H1 (cell line): ENCODE measurements around the gene ACY1. TPM values are rescaled to one million over a fixed set of nuclear protein-coding genes. Genes with fewer than 3 reads are reported as not detected.
A peak's percentile ranks its signal among the peaks of the same experiment; 100 is the strongest.

ENCODE experiments used
- CTCF ChIA-PET: fragments of 300-600 bp; sonication (Branson Sonifier 250); formaldehyde crosslinking; loops from one replicate; lab custom pipeline; 2021; ENCODE audit not compliant: partially characterized antibody; lab: Charles Lee
- POLR2A ChIA-PET: fragments of 300-600 bp; sonication (Branson Sonifier 250); formaldehyde crosslinking; loops from one replicate; lab custom pipeline; 2021; ENCODE audit warnings: inconsistent platforms; ENCODE audit not compliant: partially characterized antibody; lab: Charles Lee
- DNase-seq, 2 experiments: peaks; one replicate each; pipeline versions ENCODE4 v3.0.0 to v3.0.0-alpha.2; 2010 to 2022; ENCODE audit warnings: low spot score in 2 of 2, low read depth in 1 of 2, mixed read lengths in 1 of 2
- FAIRE-seq: peaks from 2 replicates; lab custom pipeline; 2011; peaks lifted over from hg19 to GRCh38; lab: Jason Lieb, UNC
- H2AFZ ChIP-seq: 2 replicates; pipeline ENCODE4 v1.8.1; 2012; ENCODE audit warnings: low read length, inconsistent platforms
- H2AK5ac ChIP-seq: 2 replicates; pipeline ENCODE4 v1.6.1; 2013; ENCODE audit warnings: low read depth, low read length
- H2BK120ac ChIP-seq: replicated peaks from 2 replicates; pipeline ENCODE3; 2013; ENCODE audit warnings: low read depth, low read length, inconsistent platforms
- H2BK12ac ChIP-seq: 2 replicates; pipeline ENCODE4 v1.6.1; 2013; ENCODE audit warnings: low read depth, low read length
- H2BK15ac ChIP-seq: 2 replicates; pipeline ENCODE4 v1.6.1; 2013; ENCODE audit warnings: low read length
- H2BK20ac ChIP-seq: 2 replicates; pipeline ENCODE4 v1.6.1; 2013; ENCODE audit warnings: low read length
- H2BK5ac ChIP-seq: 2 replicates; pipeline ENCODE4 v1.6.1; 2013; ENCODE audit warnings: low read depth, low read length
- H3K14ac ChIP-seq: 2 replicates; pipeline ENCODE4 v1.6.1; 2013; ENCODE audit warnings: inconsistent platforms; ENCODE audit not compliant: insufficient read length
- H3K18ac ChIP-seq: 2 replicates; pipeline ENCODE4 v1.6.1; 2013; ENCODE audit warnings: low read length; ENCODE audit errors: extremely low read depth
- H3K23ac ChIP-seq: 2 replicates; pipeline ENCODE4 v1.6.1; 2013; ENCODE audit warnings: inconsistent platforms; ENCODE audit not compliant: insufficient read length
- H3K23me2 ChIP-seq: 2 replicates; pipeline ENCODE4 v1.6.1; 2013; ENCODE audit warnings: low read depth, low read length
- H3K27ac ChIP-seq: 2 replicates; pipeline ENCODE4 v1.6.1; 2011; ENCODE audit warnings: low read depth, low read length, inconsistent platforms
- H3K27me3 ChIP-seq, 4 experiments: replicated peaks in 1 of 4; 1 replicate in 1 of 4; 2 replicates in 3 of 4; pipeline versions ENCODE4 v1.6.1 to v1.8.1; 2011 to 2013; ENCODE audit warnings: low read length in 3 of 4, mild to moderate bottlenecking in 3 of 4, inconsistent platforms in 2 of 4, mixed read lengths in 2 of 4, moderate library complexity in 1 of 4; ENCODE audit not compliant: control insufficient read depth in 3 of 4, insufficient read depth in 3 of 4; ENCODE audit errors: extremely low read depth in 1 of 4
- H3K36me3 ChIP-seq, 4 experiments: 2 replicates each; pipeline versions ENCODE4 v1.6.1 to v1.8.1; 2011 to 2013; ENCODE audit warnings: mild to moderate bottlenecking in 4 of 4, low read length in 3 of 4, moderate library complexity in 2 of 4, control low read depth in 1 of 4, inconsistent platforms in 1 of 4; ENCODE audit not compliant: insufficient read depth in 4 of 4, control insufficient read depth in 2 of 4
- H3K4ac ChIP-seq: replicated peaks from 2 replicates; pipeline ENCODE3; 2013; ENCODE audit warnings: low read length, low read depth, mixed read lengths, inconsistent platforms; ENCODE audit not compliant: insufficient read length
- H3K4me1 ChIP-seq, 4 experiments: replicated peaks in 1 of 4; 1 replicate in 1 of 4; 2 replicates in 3 of 4; pipeline versions ENCODE4 v1.6.1 to v1.8.1; 2011 to 2013; ENCODE audit warnings: low read length in 3 of 4, inconsistent platforms in 2 of 4, mixed read lengths in 1 of 4; ENCODE audit not compliant: insufficient read depth in 4 of 4, control insufficient read depth in 3 of 4
- H3K4me2 ChIP-seq, 2 experiments: 2 replicates each; pipeline versions ENCODE4 v1.6.1 to v1.8.1; 2011 to 2013; ENCODE audit warnings: low read depth in 2 of 2, low read length in 2 of 2, control low read depth in 1 of 2, inconsistent platforms in 1 of 2, mild to moderate bottlenecking in 1 of 2; ENCODE audit not compliant: insufficient read depth in 1 of 2
- H3K4me3 ChIP-seq, 4 experiments: fragments of 200-600, 300-600 bp in 1 of 4; sonication (generic), shearing (Covaris generic), sonication (Bioruptor Twin) in 1 of 4; 2 replicates each; pipeline versions ENCODE4 v1.5.1 to v1.8.1; 2011 to 2016; ENCODE audit warnings: low read length in 4 of 4, low read depth in 3 of 4, control low read depth in 2 of 4, inconsistent platforms in 2 of 4, mild to moderate bottlenecking in 2 of 4, mixed read lengths in 1 of 4, moderate library complexity in 1 of 4; ENCODE audit not compliant: insufficient read depth in 2 of 4; ENCODE audit errors: extremely low read depth in 1 of 4
- H3K56ac ChIP-seq: replicated peaks from 2 replicates; pipeline ENCODE3; 2013; ENCODE audit warnings: low read depth, mild to moderate bottlenecking, mixed read lengths, low read length, inconsistent platforms; ENCODE audit not compliant: insufficient read length
- H3K79me1 ChIP-seq: 2 replicates; pipeline ENCODE4 v1.6.1; 2013; ENCODE audit warnings: low read depth, low read length, control low read depth
- H3K79me2 ChIP-seq, 2 experiments: 2 replicates each; pipeline versions ENCODE4 v1.6.1 to v1.8.1; 2012 to 2013; ENCODE audit warnings: low read length in 2 of 2, mild to moderate bottlenecking in 2 of 2, inconsistent platforms in 1 of 2; ENCODE audit not compliant: insufficient read depth in 2 of 2, control insufficient read depth in 1 of 2
- H3K9ac ChIP-seq, 4 experiments: replicated peaks in 1 of 4; 1 replicate in 1 of 4; 2 replicates in 3 of 4; pipeline versions ENCODE4 v1.6.1 to v1.8.1; 2011 to 2013; ENCODE audit warnings: low read depth in 3 of 4, low read length in 3 of 4, control low read depth in 2 of 4, mild to moderate bottlenecking in 2 of 4, moderate library complexity in 2 of 4, inconsistent platforms in 1 of 4; ENCODE audit errors: extremely low read depth in 1 of 4
- H3K9me3 ChIP-seq, 2 experiments: 2 replicates each; pipeline versions ENCODE4 v1.6.1 to v1.8.1; 2012 to 2013; ENCODE audit warnings: mild to moderate bottlenecking in 2 of 2, moderate library complexity in 2 of 2, control low read depth in 1 of 2, inconsistent platforms in 1 of 2, low read depth in 1 of 2, low read length in 1 of 2, mixed read lengths in 1 of 2; ENCODE audit not compliant: insufficient read depth in 2 of 2
- H4K20me1 ChIP-seq, 2 experiments: replicated peaks in 1 of 2; 2 replicates each; pipeline versions ENCODE3 to v1.8.1; 2011 to 2013; ENCODE audit warnings: inconsistent platforms in 2 of 2, low read length in 2 of 2, mild to moderate bottlenecking in 1 of 2; ENCODE audit not compliant: insufficient read depth in 2 of 2, control insufficient read depth in 1 of 2
- H4K5ac ChIP-seq: 2 replicates; pipeline ENCODE4 v1.6.1; 2013; ENCODE audit warnings: low read length, low read depth, mixed read lengths, inconsistent platforms; ENCODE audit not compliant: insufficient read length
- H4K8ac ChIP-seq: 2 replicates; pipeline ENCODE4 v1.8.0; 2013; ENCODE audit warnings: mild to moderate bottlenecking, moderate library complexity, low read length, inconsistent platforms; ENCODE audit not compliant: insufficient read depth; ENCODE audit errors: extremely low read depth
- H4K91ac ChIP-seq: replicated peaks from 2 replicates; pipeline ENCODE3; 2013; ENCODE audit warnings: low read length, mixed read lengths, inconsistent platforms; ENCODE audit not compliant: insufficient read length
- EGR1 ChIP-seq: IDR thresholded peaks from 2 replicates; pipeline ENCODE4 v1.6.1; 2011; ENCODE audit warnings: low read depth, low read length, borderline replicate concordance
- HDAC6 ChIP-seq: IDR thresholded peaks from one replicate; pipeline ENCODE4 v1.7.1; 2012; ENCODE audit warnings: low read depth, mild to moderate bottlenecking, inconsistent platforms, low read length, moderate library complexity
- NRF1 ChIP-seq: IDR thresholded peaks from 2 replicates; pipeline ENCODE4 v1.6.1; 2011; ENCODE audit warnings: mild to moderate bottlenecking, low read depth, low read length, improper control_type of control experiment
- SAP30 ChIP-seq: fragments of 300-600 bp; sonication (generic); IDR thresholded peaks from 2 replicates; pipeline ENCODE4 v1.7.1; 2012; ENCODE audit warnings: low read length, moderate library complexity, mild to moderate bottlenecking, inconsistent platforms; ENCODE audit not compliant: insufficient read depth, insufficient replicate concordance
- SIX5 ChIP-seq: IDR thresholded peaks from 2 replicates; pipeline ENCODE4 v1.6.1; 2011; ENCODE audit warnings: mild to moderate bottlenecking, low read depth, low read length
- WGBS, 2 experiments: shearing (Covaris generic) in 1 of 2; methylation state at CpG; one replicate each; pipeline versions ENCODE4 v1.1.6 to v1.1.7; 2013 to 2015; ENCODE audit warnings: low lambda C conversion rate in 2 of 2, mixed read lengths in 2 of 2, inconsistent platforms in 1 of 2, low coverage in 1 of 2, missing lambda C conversion rate in 1 of 2; ENCODE audit not compliant: insufficient replicate concordance in 2 of 2, insufficient coverage in 1 of 2, insufficient read length in 1 of 2; ENCODE audit errors: extremely low coverage in 1 of 2, missing lambda C conversion rate in 1 of 2; 5-methylcytosine and 5-hydroxymethylcytosine counted together
- polyA plus RNA-seq, 7 experiments: library from polyadenylated mRNA; depleted of rRNA in 3 of 7; stranded (reverse) in 5 of 7; unstranded in 2 of 7; fragments of >200 nt in 5 of 7; fragments of 200-250 nt in 2 of 7; gene quantifications; 1 replicate in 5 of 7; 2 replicates in 1 of 7; 4 replicates in 1 of 7; pipeline versions ENCODE4 v1.2.1 to v1.2.3, GENCODE V29; 2011 to 2013; ENCODE audit warnings: missing spikeins in 2 of 7, mixed read lengths in 2 of 7
- total RNA-seq: library from RNA; stranded (reverse); fragmentation: NEBNext Ultra II Directional; extraction: Animal tissue kit (Norgen Biotek cat#: 25700); gene quantifications from 2 replicates; pipeline ENCODE4 v1.2.1, GENCODE V29; 2021

Gene ACY1
- total and polyA plus RNA-seq, 2 of the 8 experiments (the other 6 are each of a cell fraction or from before 2014, with no cell fraction given): 48.3 to 113 TPM

- Histone ChIP-seq H3K36me3 (no peaks in the 10 kb centered on the region), H2BK120ac (no peak overlapping the region), H3K9me3 (no peaks in the 10 kb centered on the region; a peak in 1 of 4 replicates), H2BK20ac (0 out of 2 replicates have a peak overlapping the region, but pooled peaks have one; percentile 48), H3K23ac (no peak overlapping the region), H3K14ac (no peak overlapping the region), H2AFZ (no peak overlapping the region), H3K4ac (no peak overlapping the region), H2AK5ac (no peak overlapping the region), H3K9ac (no peak overlapping the region), H2BK5ac (no peak overlapping the region; the same call in 1 of the 2 replicates), H3K56ac (no peak overlapping the region), H4K20me1 (peaks cover 0 to 4% of the 10 kb centered on the region in 2 experiments), H3K23me2 (peaks cover 13% of the 10 kb centered on the region; the same call in 1 of the 2 replicates), H3K27ac (no peak overlapping the region), H4K8ac (no peak overlapping the region; the same call in 1 of the 2 replicates), H2BK12ac (peak overlapping the region; percentile 75; the same call in 1 of the 2 replicates), H3K79me1 (no peaks in the 10 kb centered on the region)
- DNase-seq: no peak
- POLR2A ChIA-PET: interaction anchor here (0.8 to 29.3 kb wide), 9 partner anchors 11 to 470 kb away, joined by 3 to 923 read pairs (median 6); partner anchors contain the start of genes ABHD14A, ABHD14B, ACY1 and DCAF1
- FAIRE-seq: no peak
- TF ChIP-seq HDAC6: no peak
- TF ChIP-seq SIX5: no peak
- no peak for TF ChIP-seq EGR1
- TF ChIP-seq NRF1: no peak
- TF ChIP-seq SAP30: no peak
- TF ChIP-seq, all 59 proteins: peak for 0
- Histone ChIP-seq H3K4me2 (no peak overlapping the region; a peak in 1 of 4 replicates), H4K5ac (no peak overlapping the region), H3K4me1 (peaks cover 8 to 43% (median 32%) of the 10 kb centered on the region in 4 experiments), H3K18ac (no peak overlapping the region), H3K27me3 (peaks cover 0 to 17% (median 11%) of the 10 kb centered on the region in 4 experiments; a peak in 4 of 7 replicates), H3K4me3 (no peak overlapping the region), H3K79me2 (no peaks in the 10 kb centered on the region), H4K91ac (no peak overlapping the region), H2BK15ac (no peak overlapping the region)
- CTCF ChIA-PET: interaction anchor here (0.6 to 10.5 kb wide), 13 partner anchors 10 to 251 kb away, joined by 3 to 66 read pairs (median 6); partner anchors contain the start of genes ACY1, GPR62, PARP3 and RRP9
- 71% methylated on average over 4 of the region's 4 CpGs; no CpG with 5 or more reads in 1 of the 2 experiments for WGBS, 2 experiments
These were observed 13.5 kb upstream of the ACY1 start for GRCh38 chr3:51969841-51970240.
